Hematopoietic multipotent progenitor cell treated with erythropoietin and hydrocortisone succinate and interleukin-3 and kit ligand, for 17 days (in vitro differentiated cells): ENCODE results near the gene INS.

ENCODE experiments used
- DNase-seq: peaks from one replicate; pipeline ENCODE4 v3.0.0-alpha.2; 2015; ENCODE audit warnings: low spot score

INS gene

DNA sequence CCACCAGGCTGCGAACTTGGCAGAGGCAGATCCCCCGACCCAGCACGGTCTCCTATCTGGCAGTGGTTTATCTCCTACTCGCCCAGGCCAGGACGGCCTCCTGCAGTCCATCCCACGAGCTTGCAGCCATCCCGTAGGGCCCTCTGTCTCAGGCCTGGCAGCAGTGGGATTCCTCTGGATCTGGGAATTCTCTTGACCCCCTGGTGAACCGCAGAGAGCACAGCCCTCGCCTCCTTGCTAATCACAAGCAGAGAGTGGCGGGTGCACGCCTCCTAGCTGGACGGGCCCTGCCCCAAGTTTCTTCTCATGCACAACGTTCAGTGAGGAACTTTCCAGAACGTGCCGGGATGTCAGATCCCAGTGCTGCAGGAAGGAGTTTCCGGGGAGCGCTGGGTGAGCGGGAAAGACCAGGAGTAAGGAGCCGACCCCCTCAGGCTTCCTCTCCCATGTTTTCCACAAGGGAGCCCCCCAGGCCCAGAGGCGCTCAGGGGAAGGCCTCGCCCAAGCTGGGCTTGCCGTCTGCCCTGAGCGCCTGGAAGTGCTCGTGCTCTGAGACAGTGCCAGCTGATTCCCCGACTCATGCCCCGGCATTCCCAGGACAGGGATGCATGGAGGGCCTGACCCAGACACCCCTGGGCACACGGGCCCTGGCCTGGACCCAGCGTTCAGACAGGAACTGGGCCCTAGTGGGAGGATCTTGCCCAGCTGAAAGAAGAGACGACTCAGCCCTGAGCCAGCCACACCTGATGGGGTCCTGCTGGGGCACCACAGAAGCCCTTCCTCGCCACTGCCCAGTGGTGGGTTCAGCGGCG, 46.4 kb downstream of the INS start:
- no peak for DNase-seq

DNA sequence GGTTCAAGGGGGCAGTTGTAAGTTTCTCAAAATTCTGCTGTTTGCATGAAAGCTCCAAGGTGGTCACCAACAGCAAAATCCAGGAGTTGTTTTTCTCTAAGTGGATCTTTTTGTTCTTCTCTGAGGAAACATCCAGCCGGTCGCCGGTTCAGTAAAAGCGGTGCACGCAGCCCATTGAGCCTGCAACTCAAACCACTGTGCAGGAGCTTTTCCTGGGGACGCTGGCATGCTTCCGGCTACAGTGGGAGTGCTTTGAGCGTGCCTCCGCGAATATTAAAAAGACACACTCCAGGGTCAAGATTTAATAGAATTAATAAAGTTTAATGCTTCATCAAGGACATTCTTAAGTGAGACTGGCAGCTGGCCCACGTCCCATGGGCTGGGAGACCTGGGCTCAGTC, 47.2 kb downstream of the INS start:
- DNase-seq = no peak

DNA sequence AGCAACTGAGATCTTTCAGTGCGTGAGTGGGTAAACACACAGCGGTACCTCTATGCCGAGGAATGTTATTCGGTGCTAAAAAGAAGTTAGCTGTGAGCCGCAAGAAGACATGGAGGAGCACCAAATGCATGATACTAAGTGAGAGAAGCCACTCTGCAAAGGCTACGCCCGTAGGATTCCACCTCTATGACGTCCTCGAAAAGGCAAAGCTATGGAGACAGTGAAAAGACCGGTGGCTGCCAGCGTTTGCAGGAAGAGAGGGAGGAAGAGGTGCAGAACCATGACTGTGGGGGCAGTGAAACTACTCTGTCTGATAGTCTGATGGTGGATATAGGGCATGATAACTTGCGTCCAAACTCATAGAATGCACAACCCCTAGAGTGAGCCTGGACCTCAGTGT, 50.5 kb downstream of the INS start:
- no peak for DNase-seq
